Endothelial cell of umbilical vein (primary cell): Measurements from ENCODE around the gene HDAC10. TPM values are rescaled to one million over a fixed set of nuclear protein-coding genes. Genes with fewer than 3 reads are reported as not detected.

ENCODE experiments used
- BruUV-seq: library from RNA; stranded (reverse); fragments of 400-500 nt; replicated peaks from 2 replicates; lab custom pipeline; 2021; lab: Mats Ljungman, UMichigan
- CTCF ChIA-PET: fragments of 300-600, 350-600 bp; sonication (Branson Sonifier 250); formaldehyde crosslinking; loops from one replicate; lab custom pipeline; 2021; ENCODE audit warnings: antibody characterized with exemption, inconsistent platforms; lab: Charles Lee
- POLR2A ChIA-PET: fragments of 300-600, 350-600 bp; sonication (Branson Sonifier 250); formaldehyde crosslinking; loops from one replicate; lab custom pipeline; 2021; ENCODE audit warnings: antibody characterized with exemption, inconsistent platforms; lab: Charles Lee
- DNase-seq: peaks from one replicate; pipeline ENCODE4 v3.0.0-alpha.2; 2011; ENCODE audit warnings: low read depth, low spot score
- FAIRE-seq: peaks from 2 replicates; lab custom pipeline; 2011; peaks lifted over from hg19 to GRCh38; lab: Jason Lieb, UNC
- H2AFZ ChIP-seq: 2 replicates; pipeline ENCODE4 v1.6.0; 2012; ENCODE audit warnings: low read depth, low read length, control low read depth, inconsistent platforms
- H3K27ac ChIP-seq: 2 replicates; pipeline ENCODE4 v1.5.1; 2011; ENCODE audit warnings: low read depth, mild to moderate bottlenecking, control low read depth, low read length, moderate library complexity; ENCODE audit not compliant: insufficient read depth
- H3K27me3 ChIP-seq, 2 experiments: 2 replicates each; pipeline versions ENCODE4 v1.6.0 to v1.6.1; 2011; ENCODE audit warnings: low read length in 2 of 2, mixed read lengths in 1 of 2; ENCODE audit not compliant: control insufficient read depth in 2 of 2, insufficient read depth in 2 of 2
- H3K36me3 ChIP-seq, 2 experiments: 2 replicates in 1 of 2; 3 replicates in 1 of 2; pipeline ENCODE4 v1.5.1; 2011; ENCODE audit warnings: low read length in 2 of 2, mild to moderate bottlenecking in 1 of 2, moderate library complexity in 1 of 2; ENCODE audit not compliant: control insufficient read depth in 2 of 2, insufficient read depth in 2 of 2; ENCODE audit errors: extremely low read depth in 1 of 2
- H3K4me1 ChIP-seq: 3 replicates; pipeline ENCODE4 v1.5.1; 2011; ENCODE audit warnings: mild to moderate bottlenecking, low read length; ENCODE audit not compliant: control insufficient read depth, insufficient read depth; ENCODE audit errors: extremely low read depth
- H3K4me2 ChIP-seq: 2 replicates; pipeline ENCODE4 v1.6.1; 2011; ENCODE audit warnings: low read length, control low read depth, mixed read lengths; ENCODE audit not compliant: insufficient read depth
- H3K4me3 ChIP-seq, 3 experiments: fragments of 200-600 bp in 1 of 3; sonication (generic), shearing (Covaris generic) in 1 of 3; replicated peaks in 1 of 3; 2 replicates each; pipeline ENCODE4 v1.5.1; 2011 to 2016; ENCODE audit warnings: control low read depth in 3 of 3, low read length in 3 of 3, mild to moderate bottlenecking in 2 of 3, inconsistent platforms in 1 of 3, low read depth in 1 of 3, moderate library complexity in 1 of 3; ENCODE audit not compliant: insufficient read depth in 1 of 3
- H3K79me2 ChIP-seq: 2 replicates; pipeline ENCODE4 v1.6.0; 2012; ENCODE audit warnings: low read length, inconsistent platforms; ENCODE audit not compliant: control insufficient read depth, insufficient read depth
- H3K9ac ChIP-seq: replicated peaks from 2 replicates; pipeline ENCODE3; 2011; ENCODE audit warnings: low read length, control low read depth; ENCODE audit not compliant: insufficient read depth; ENCODE audit errors: extremely low read depth
- H3K9me1 ChIP-seq: replicated peaks from 3 replicates; pipeline ENCODE4 v1.6.0; 2011; ENCODE audit warnings: mild to moderate bottlenecking, low read length; ENCODE audit not compliant: control insufficient read depth, insufficient read depth; ENCODE audit errors: extremely low read depth
- H3K9me3 ChIP-seq: replicated peaks from 2 replicates; pipeline ENCODE4 v1.5.1; 2012; ENCODE audit warnings: low read length, inconsistent platforms; ENCODE audit not compliant: control insufficient read depth, insufficient read depth
- H4K20me1 ChIP-seq: replicated peaks from 2 replicates; pipeline ENCODE3; 2011; ENCODE audit warnings: mild to moderate bottlenecking, low read length; ENCODE audit not compliant: control insufficient read depth, insufficient read depth; ENCODE audit errors: extremely low read depth
- CTCF ChIP-seq, 2 donors: IDR thresholded peaks; 1 replicate in 1 of 2; 2 replicates in 1 of 2; pipeline ENCODE4 v1.5.1; 2011; ENCODE audit warnings: low read length in 2 of 2, mild to moderate bottlenecking in 2 of 2, moderate library complexity in 2 of 2, control low read depth in 1 of 2, inconsistent platforms in 1 of 2, low read depth in 1 of 2; ENCODE audit not compliant: insufficient read depth in 1 of 2; ENCODE audit errors: extremely low read depth in 1 of 2
- EZH2 ChIP-seq: IDR thresholded peaks from 2 replicates; pipeline ENCODE4 v1.6.1; 2012; ENCODE audit warnings: borderline replicate concordance, low read depth, mild to moderate bottlenecking, moderate library complexity, low read length, inconsistent platforms; ENCODE audit not compliant: severe bottlenecking
- FOS ChIP-seq: IDR thresholded peaks from 2 replicates; pipeline ENCODE4 v1.6.1; 2011; ENCODE audit warnings: mild to moderate bottlenecking, low read length, moderate library complexity, borderline replicate concordance; ENCODE audit not compliant: insufficient read depth
- GATA2 ChIP-seq: IDR thresholded peaks from 2 replicates; pipeline ENCODE4 v1.7.0; 2011; ENCODE audit warnings: low read depth, mild to moderate bottlenecking, moderate library complexity, mixed read lengths, low read length; ENCODE audit not compliant: insufficient read length, insufficient read depth
- JUN ChIP-seq: IDR thresholded peaks from 2 replicates; pipeline ENCODE4 v1.6.1; 2011; ENCODE audit warnings: borderline replicate concordance, low read depth; ENCODE audit not compliant: insufficient read length, insufficient read depth
- MYC ChIP-seq: IDR thresholded peaks from one replicate; pipeline ENCODE4 v1.6.1; 2011; ENCODE audit warnings: mild to moderate bottlenecking, low read depth, low read length
- POLR2A ChIP-seq: IDR thresholded peaks from 2 replicates; pipeline ENCODE4 v1.6.1; 2012; ENCODE audit warnings: low read depth, mild to moderate bottlenecking, control low read depth, low read length
- POLR2AphosphoS5 ChIP-seq: IDR thresholded peaks from 2 replicates; pipeline ENCODE4 v1.6.1; 2012; ENCODE audit warnings: low read depth, mild to moderate bottlenecking, control low read depth, low read length, moderate library complexity; ENCODE audit not compliant: insufficient read depth
- dilution Hi-C: fragments of 300-500 bp; cut with MboI; formaldehyde crosslinking; loops from one replicate; pipeline ENCODE4 v1.15.0; 2019; ENCODE audit warnings: low sequenced_read_pairs; ENCODE audit not compliant: extremely low pct_ligation_motif_present
- intact Hi-C: fragments of 100-400 bp; cut with micrococcal nuclease; formaldehyde crosslinking; loops from one replicate; pipeline ENCODE4 v1.10.0; 2022
- polyA plus RNA-seq, 4 experiments: library from polyadenylated mRNA; depleted of rRNA in 3 of 4; stranded (reverse) in 3 of 4; unstranded in 1 of 4; fragments of >200 nt; gene quantifications; 2 replicates each; pipeline versions ENCODE4 v1.2.1 to v1.2.3, GENCODE V29; 2011 to 2012; ENCODE audit warnings: missing spikeins in 1 of 4
- total RNA-seq: library from RNA; stranded (reverse); gene quantifications from 2 replicates; pipeline ENCODE4 v1.2.3, GENCODE V29; 2021
- TF ChIP-seq, protein P1 (sequence below): IDR thresholded peaks from 2 replicates; pipeline ENCODE4 v1.6.1; 2011; ENCODE audit not compliant: insufficient read depth, insufficient read length

HDAC10 gene
- total and polyA plus RNA-seq, 2 donors (not counting 3 experiments of a cell fraction or from before 2014, with no cell fraction given) = 32.6 to 47.0 TPM

GRCh38 chr22:50286701-50287318 is 35.7 kb upstream of the HDAC10 start:
- Histone ChIP-seq H4K20me1 (no peaks in the 10 kb centered on the region), H3K4me1 (peaks cover 2% of the 10 kb centered on the region), H2AFZ (no peak overlapping the region), H3K27me3 (no peaks in the 10 kb centered on the region), H3K36me3 (peaks cover 25 to 79% of the 10 kb centered on the region in 2 experiments), H3K9ac (no peak overlapping the region), H3K27ac (no peak overlapping the region), H3K9me3 (no peaks in the 10 kb centered on the region), H3K9me1 (no peaks in the 10 kb centered on the region), H3K4me2 (no peak overlapping the region), H3K4me3 (no peak overlapping the region), H3K79me2 (peaks cover 31% of the 10 kb centered on the region)
- intact Hi-C loops = no loop called here
- BruUV-seq = no TSS peak
- POLR2A ChIA-PET = no interaction called here
- CTCF ChIA-PET = no interaction called here
- no peak for FAIRE-seq
- dilution Hi-C loops = no loop called here
- TF ChIP-seq FOS (no peak), JUN (no peak), EZH2 (no peak), POLR2A (no peak), POLR2AphosphoS5 (no peak), GATA2 (no peak), MYC (no peak), CTCF (IDR thresholded peaks at IDR 0.05; ENCODE audit: extremely low read depth in 1 of 2, insufficient read depth in 1 of 2, low read depth in 1 of 2, low read length in 2 of 2) (no peak)
- TF ChIP-seq, protein P1, sequence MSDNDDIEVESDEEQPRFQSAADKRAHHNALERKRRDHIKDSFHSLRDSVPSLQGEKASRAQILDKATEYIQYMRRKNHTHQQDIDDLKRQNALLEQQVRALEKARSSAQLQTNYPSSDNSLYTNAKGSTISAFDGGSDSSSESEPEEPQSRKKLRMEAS = no peak
- no peak for DNase-seq
